Measurements from ENCODE around the gene LARP4B. TPM values are rescaled to one million over a fixed set of nuclear protein-coding genes. Genes with fewer than 3 reads are reported as not detected.

Gene LARP4B
- total RNA-seq, 1 experiment from 2014 or later = 15.3 TPM

GRCh38 chr10:896982-897381, 34.5 kb downstream of the LARP4B start:
- DNase-seq (ENCODE audit: low read depth) = no peak
- in situ Hi-C loops (cut with HindIII; ENCODE audit: low pct_unique_long_range_greater_than_20kb, low sequenced_read_pairs) = no loop called here

GRCh38 chr10:895324-895723, 36.2 kb downstream of the LARP4B start:
- in situ Hi-C loops (cut with HindIII; ENCODE audit: low pct_unique_long_range_greater_than_20kb, low sequenced_read_pairs) = no loop called here
- no peak for DNase-seq (ENCODE audit: low read depth)

DNA sequence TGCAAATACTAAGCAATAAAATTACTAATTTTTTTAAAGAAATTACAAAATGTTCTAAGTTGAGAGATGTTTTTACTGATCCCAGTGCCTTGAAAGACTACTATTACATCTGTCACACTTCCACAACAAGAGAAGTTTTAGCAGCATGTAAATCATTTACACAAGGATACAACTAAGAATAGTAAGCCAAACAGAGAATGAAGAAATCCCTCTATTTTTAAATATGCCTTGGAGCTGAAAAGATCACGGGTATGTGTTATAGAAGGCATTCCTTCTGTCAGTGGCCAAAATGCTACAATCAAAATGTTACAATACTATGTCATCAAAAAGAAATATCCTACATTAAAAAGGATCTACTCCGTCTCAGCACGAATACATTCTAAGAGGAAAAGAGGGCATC, 52.6 kb downstream of the LARP4B start:
- DNase-seq (ENCODE audit: low read depth) = no peak

GRCh38 chr10:878333-878759, 53.2 kb downstream of the LARP4B start:
- DNase-seq (ENCODE audit: low read depth) = no peak
- in situ Hi-C loops (cut with HindIII; ENCODE audit: low pct_unique_long_range_greater_than_20kb, low sequenced_read_pairs) = no loop called here

More for the DNA sequence above, 52.6 kb downstream of the LARP4B start:
- in situ Hi-C loops (cut with HindIII; ENCODE audit: low pct_unique_long_range_greater_than_20kb, low sequenced_read_pairs) = no loop called here

- in situ Hi-C loops (cut with HindIII; ENCODE audit: low pct_unique_long_range_greater_than_20kb, low sequenced_read_pairs) = no loop called here
- DNase-seq (ENCODE audit: low read depth) = no peak
Observed at GRCh38 chr10:876438-876837, 55.1 kb downstream of the LARP4B start.

DNA sequence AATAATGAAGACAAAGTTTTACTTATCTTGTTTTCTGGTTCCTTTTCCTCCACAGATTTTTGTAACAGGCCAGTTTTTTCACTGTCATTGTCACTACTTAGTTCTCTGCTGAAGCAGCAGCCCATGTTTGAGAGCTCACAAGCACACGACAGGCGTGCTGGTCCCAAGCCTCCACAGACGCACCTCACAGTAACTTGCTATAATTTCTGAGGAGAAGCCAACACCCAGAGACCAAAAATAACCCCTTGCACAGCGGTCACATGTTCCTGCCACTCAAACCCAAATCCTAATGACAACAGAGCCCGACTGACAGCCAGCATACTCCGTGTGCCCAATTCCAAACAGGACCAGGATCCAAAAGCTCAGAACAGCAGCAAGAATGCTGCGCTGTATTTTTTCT, 58.5 kb downstream of the LARP4B start:
- in situ Hi-C loops (cut with HindIII; ENCODE audit: low pct_unique_long_range_greater_than_20kb, low sequenced_read_pairs) = no loop called here

DNA sequence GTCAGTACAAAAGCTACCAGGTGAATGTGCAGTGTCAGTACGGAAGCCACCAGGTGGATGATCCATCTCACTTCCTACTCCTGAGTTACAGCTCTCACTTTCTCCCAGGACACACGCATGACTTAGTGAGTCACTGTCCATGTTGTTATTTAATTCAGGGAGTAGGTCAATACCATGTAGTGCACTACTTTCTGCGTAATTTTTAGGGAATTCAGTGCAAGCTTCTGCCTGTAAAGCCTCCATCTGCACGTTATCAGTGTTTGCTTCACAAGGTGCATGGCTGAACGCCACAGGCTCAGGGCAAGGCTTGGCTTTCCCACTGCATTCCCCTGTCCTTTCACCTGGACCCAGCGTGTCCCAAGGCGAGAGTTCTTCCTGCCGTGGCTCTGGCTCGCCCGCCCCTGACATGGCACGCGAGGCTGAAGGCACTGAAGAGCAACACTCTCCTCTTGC, 59.5 kb downstream of the LARP4B start:
- no peak for DNase-seq (ENCODE audit: low read depth)
- in situ Hi-C loops (cut with HindIII; ENCODE audit: low pct_unique_long_range_greater_than_20kb, low sequenced_read_pairs) = no loop called here

More for the DNA sequence above, 58.5 kb downstream of the LARP4B start:
- DNase-seq (ENCODE audit: low read depth) = no peak

GRCh38 chr10:870564-871166, 60.8 kb downstream of the LARP4B start:
- in situ Hi-C loops (cut with HindIII; ENCODE audit: low pct_unique_long_range_greater_than_20kb, low sequenced_read_pairs) = no loop called here
- no peak for DNase-seq (ENCODE audit: low read depth)

- in situ Hi-C loops (cut with HindIII; ENCODE audit: low pct_unique_long_range_greater_than_20kb, low sequenced_read_pairs) = no loop called here
- DNase-seq (ENCODE audit: low read depth) = no peak
Observed at GRCh38 chr10:869171-869570, 62.3 kb downstream of the LARP4B start.

GRCh38 chr10:867807-868206, 63.7 kb downstream of the LARP4B start:
- in situ Hi-C loops (cut with HindIII; ENCODE audit: low pct_unique_long_range_greater_than_20kb, low sequenced_read_pairs) = no loop called here
- DNase-seq (ENCODE audit: low read depth) = no peak

DNA sequence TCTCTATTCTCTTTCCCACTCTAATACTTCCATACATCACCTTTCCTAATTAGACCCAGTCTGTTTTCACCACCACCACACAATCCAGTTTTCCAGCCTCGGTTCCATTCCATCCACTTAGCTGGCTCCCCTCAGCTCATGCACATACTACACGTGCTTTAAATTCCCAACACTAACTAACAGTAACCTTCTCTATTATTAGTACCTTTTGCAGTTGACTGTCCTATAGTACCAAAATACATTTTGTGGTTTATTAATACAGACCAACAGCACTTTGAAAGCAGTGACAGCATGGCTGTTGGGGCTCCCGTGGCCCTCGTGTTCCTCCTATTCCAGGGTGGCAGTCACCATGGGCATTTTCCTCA, 64.9 kb downstream of the LARP4B start:
- in situ Hi-C loops (cut with HindIII; ENCODE audit: low pct_unique_long_range_greater_than_20kb, low sequenced_read_pairs) = no loop called here
- no peak for DNase-seq (ENCODE audit: low read depth)

- in situ Hi-C loops (cut with HindIII; ENCODE audit: low pct_unique_long_range_greater_than_20kb, low sequenced_read_pairs) = no loop called here
- DNase-seq (ENCODE audit: low read depth) = no peak
Observed at GRCh38 chr10:865924-866576, 65.5 kb downstream of the LARP4B start.

DNA sequence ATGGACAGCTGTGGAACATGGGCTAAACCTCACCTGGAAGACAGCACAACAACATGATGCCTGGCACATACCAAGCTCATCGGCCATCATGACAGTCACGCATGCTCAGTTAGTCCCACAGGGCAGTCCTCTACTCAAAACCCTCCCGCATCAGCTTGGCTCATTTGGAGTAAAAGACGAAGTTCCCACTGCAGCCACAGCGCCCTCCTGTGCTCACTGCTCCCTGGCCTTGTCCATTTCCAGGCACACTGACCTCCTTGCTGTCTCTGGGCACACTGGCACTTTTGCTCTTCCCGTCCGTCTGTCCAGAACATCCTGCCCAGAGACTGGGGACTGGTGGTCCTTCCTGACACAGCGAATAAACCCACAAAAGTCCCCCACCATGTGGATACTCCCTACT, 66.2 kb downstream of the LARP4B start:
- in situ Hi-C loops (cut with HindIII; ENCODE audit: low pct_unique_long_range_greater_than_20kb, low sequenced_read_pairs) = no loop called here
- DNase-seq (ENCODE audit: low read depth) = no peak

GRCh38 chr10:860519-860918, 71.0 kb downstream of the LARP4B start:
- in situ Hi-C loops (cut with HindIII; ENCODE audit: low pct_unique_long_range_greater_than_20kb, low sequenced_read_pairs) = no loop called here
- no peak for DNase-seq (ENCODE audit: low read depth)

GRCh38 chr10:856416-857157, 74.9 kb downstream of the LARP4B start:
- in situ Hi-C loops (cut with HindIII; ENCODE audit: low pct_unique_long_range_greater_than_20kb, low sequenced_read_pairs) = no loop called here

GRCh38 chr10:855671-856070, 75.8 kb downstream of the LARP4B start:
- DNase-seq (ENCODE audit: low read depth) = no peak
- in situ Hi-C loops (cut with HindIII; ENCODE audit: low pct_unique_long_range_greater_than_20kb, low sequenced_read_pairs) = no loop called here

More at GRCh38 chr10:856416-857157, 74.9 kb downstream of the LARP4B start:
- DNase-seq (ENCODE audit: low read depth) = no peak

- in situ Hi-C loops (cut with HindIII; ENCODE audit: low pct_unique_long_range_greater_than_20kb, low sequenced_read_pairs) = no loop called here
Observed at GRCh38 chr10:855079-855478, 76.4 kb downstream of the LARP4B start.

GRCh38 chr10:853017-853416, 78.5 kb downstream of the LARP4B start:
- in situ Hi-C loops (cut with HindIII; ENCODE audit: low pct_unique_long_range_greater_than_20kb, low sequenced_read_pairs) = no loop called here
- no peak for DNase-seq (ENCODE audit: low read depth)

More at GRCh38 chr10:855079-855478, 76.4 kb downstream of the LARP4B start:
- no peak for DNase-seq (ENCODE audit: low read depth)

DNA sequence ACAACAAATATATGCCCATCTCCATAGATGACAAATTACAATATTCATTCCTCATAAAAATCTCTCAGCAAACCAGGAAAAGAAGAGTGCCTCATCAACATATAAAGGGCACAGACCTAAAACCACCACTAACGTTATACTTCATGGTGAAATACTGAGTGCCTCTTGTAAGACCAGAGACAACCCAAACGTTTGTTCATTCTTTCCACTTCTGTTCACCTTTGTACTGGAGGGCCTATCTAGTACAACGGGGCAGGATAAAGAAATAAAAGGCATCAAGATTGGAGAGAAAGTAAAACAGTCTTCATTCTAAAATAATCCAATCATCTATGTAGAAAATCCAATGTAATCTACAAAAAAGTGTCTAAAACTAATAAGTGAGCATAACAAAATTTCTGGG, 79.1 kb downstream of the LARP4B start:
- in situ Hi-C loops (cut with HindIII; ENCODE audit: low pct_unique_long_range_greater_than_20kb, low sequenced_read_pairs) = no loop called here
- DNase-seq (ENCODE audit: low read depth) = no peak

Measured in Caki2 (cell line).